CD4-positive, alpha-beta T cell (primary cell): ENCODE measurements around the gene ZNF607. TPM values are rescaled to one million over a fixed set of nuclear protein-coding genes. Genes with fewer than 3 reads are reported as not detected.

Source experiments
- ATAC-seq: fragments of 200-7000 bp; cut with Tn5 transposase; one replicate; pipeline ENCODE4 v1.10.0; 2022; ENCODE audit warnings: mild to moderate bottlenecking; ENCODE audit not compliant: poor library complexity
- CTCF ChIA-PET: fragments of 350-600 bp; sonication (Branson Sonifier 250); formaldehyde crosslinking; loops from one replicate; lab custom pipeline; 2021; ENCODE audit warnings: antibody characterized with exemption, inconsistent platforms; lab: Charles Lee
- POLR2A ChIA-PET: fragments of 350-600 bp; sonication (Branson Sonifier 250); formaldehyde crosslinking; loops from one replicate; lab custom pipeline; 2021; ENCODE audit warnings: antibody characterized with exemption, inconsistent platforms; lab: Charles Lee
- DNase-seq, 14 experiments: peaks; one replicate each; pipeline ENCODE4 v3.0.0-alpha.2; 2013 to 2020; ENCODE audit warnings: mixed read lengths in 2 of 14
- H3K27ac ChIP-seq, 2 donors: one replicate each; pipeline versions ENCODE4 v1.5.1 to v1.7.0; 2013; ENCODE audit warnings: low read length in 2 of 2, low read depth in 1 of 2, mild to moderate bottlenecking in 1 of 2
- H3K27me3 ChIP-seq, 2 experiments: 1 replicate in 1 of 2; 2 replicates in 1 of 2; pipeline versions ENCODE4 v1.6.1 to v1.7.0; 2013; ENCODE audit warnings: low read length in 2 of 2, control low read depth in 1 of 2, mild to moderate bottlenecking in 1 of 2, moderate library complexity in 1 of 2; ENCODE audit not compliant: insufficient read depth in 2 of 2, control insufficient read depth in 1 of 2
- H3K36me3 ChIP-seq: one replicate; pipeline ENCODE4 v1.6.1; 2013; ENCODE audit warnings: low read length, control low read depth; ENCODE audit not compliant: insufficient read depth
- H3K4me1 ChIP-seq: one replicate; pipeline ENCODE4 v1.6.1; 2013; ENCODE audit warnings: low read length, control low read depth; ENCODE audit not compliant: insufficient read depth
- H3K4me3 ChIP-seq: one replicate; pipeline ENCODE4 v1.5.1; 2013; ENCODE audit warnings: mild to moderate bottlenecking, low read length, moderate library complexity
- H3K9me3 ChIP-seq, 2 experiments: 1 replicate in 1 of 2; 2 replicates in 1 of 2; pipeline versions ENCODE4 v1.6.1 to v1.7.0; 2013; ENCODE audit warnings: low read length in 2 of 2, mild to moderate bottlenecking in 2 of 2, control low read depth in 1 of 2, moderate library complexity in 1 of 2; ENCODE audit not compliant: control insufficient read depth in 1 of 2, insufficient read depth in 1 of 2
- H3K27ac Mint-ChIP-seq: one replicate; pipeline ENCODE4 v1.8.0; 2020; ENCODE audit warnings: mixed read lengths
- H3K27me3 Mint-ChIP-seq: one replicate; pipeline ENCODE4 v1.8.0; 2021; ENCODE audit warnings: mixed read lengths
- H3K36me3 Mint-ChIP-seq: one replicate; pipeline ENCODE4 v1.8.0; 2021; ENCODE audit warnings: low read depth, mixed read lengths
- H3K4me1 Mint-ChIP-seq: one replicate; pipeline ENCODE4 v1.8.0; 2021; ENCODE audit warnings: low read depth, mixed read lengths
- H3K4me3 Mint-ChIP-seq: one replicate; pipeline ENCODE4 v1.8.0; 2020; ENCODE audit warnings: mild to moderate bottlenecking, mixed read lengths
- H3K9me3 Mint-ChIP-seq: one replicate; pipeline ENCODE4 v1.8.0; 2020; ENCODE audit warnings: mixed read lengths
- CTCF ChIP-seq: fragments of 200-600 bp; IDR thresholded peaks from one replicate; pipeline ENCODE4 v1.8.0; 2022; ENCODE audit warnings: antibody characterized with exemption, mild to moderate bottlenecking
- intact Hi-C, 2 experiments: fragments of 100-400 bp; cut with DNase I in 1 of 2; cut with micrococcal nuclease in 1 of 2; formaldehyde crosslinking; loops; one replicate each; pipeline versions ENCODE4 v1.15.1 to v1.9.0; 2023 to 2025; cut with DNase I, micrococcal nuclease
- total RNA-seq, 174 experiments: library from RNA in 2 of 174; stranded (reverse) in 2 of 174; gene quantifications; one replicate each; pipeline ENCODE4 v1.2.3 and lab custom pipeline; 2021 to 2026

ZNF607 gene
- total RNA-seq, 2 experiments from 2014 or later: 2.2 to 2.3 TPM

- ATAC-seq (no peak), DNase-seq (no peak)
- Mint-ChIP-seq H3K27me3 (no peaks in the 10 kb centered on the region), H3K27ac (no peak overlapping the region), H3K9me3 (peaks cover 14% of the 10 kb centered on the region), H3K4me3 (no peak overlapping the region), H3K36me3 (peaks cover 91% of the 10 kb centered on the region), H3K4me1 (no peaks in the 10 kb centered on the region)
- POLR2A ChIA-PET: no interaction called here
- no peaks in the 10 kb centered on the region for H3K4me1 ChIP-seq
- H3K9me3 ChIP-seq: peaks cover 38 to 87% of the 10 kb centered on the region in 2 experiments
- intact Hi-C loops: no loop called here
- no peak overlapping the region for H3K4me3 ChIP-seq
- no peak overlapping the region for H3K27ac ChIP-seq
- TF ChIP-seq CTCF: no peak
- H3K27me3 ChIP-seq: no peaks in the 10 kb centered on the region
- H3K36me3 ChIP-seq: peaks cover 27% of the 10 kb centered on the region
- CTCF ChIA-PET: no interaction called here
These were observed 18.8 kb upstream of the ZNF607 start for GRCh38 chr19:37738371-37738770.

- no peak overlapping the region for H3K4me3 ChIP-seq
- ChIA-PET CTCF (interaction anchor here (0.7 kb wide), 1 partner anchor 32 kb away, joined by 3 read pairs; no protein-coding TSS in a partner anchor), POLR2A (interaction anchor here (0.9 to 1.1 kb wide), 2 partner anchors 11 to 258 kb away, joined by 3 read pairs; partner anchors contain the start of gene ZNF569)
- H3K36me3 ChIP-seq: no peaks in the 10 kb centered on the region
- H3K27me3 ChIP-seq: no peaks in the 10 kb centered on the region
- Mint-ChIP-seq H3K27me3 (no peaks in the 10 kb centered on the region), H3K4me3 (no peak overlapping the region), H3K36me3 (peaks cover 16% of the 10 kb centered on the region), H3K4me1 (no peaks in the 10 kb centered on the region), H3K9me3 (peaks cover 4% of the 10 kb centered on the region), H3K27ac (no peak overlapping the region)
- intact Hi-C loops: no loop called here
- H3K27ac ChIP-seq: no peak overlapping the region
- ATAC-seq: no peak
- H3K9me3 ChIP-seq: peaks cover 0 to 44% of the 10 kb centered on the region in 2 experiments
- DNase-seq: no peak
- TF ChIP-seq CTCF: no peak
- no peaks in the 10 kb centered on the region for H3K4me1 ChIP-seq
These were observed 5.6 kb upstream of the ZNF607 start for GRCh38 chr19:37725181-37725580.

GRCh38 chr19:37719927-37720265 is 335 bp upstream of the ZNF607 start:
- H3K4me3 Mint-ChIP-seq: peak overlapping the region; percentile 91
- DNase-seq (no peak), ATAC-seq (no peak)
- H3K9me3 Mint-ChIP-seq: no peaks in the 10 kb centered on the region
- Histone ChIP-seq H3K27ac (peak overlapping the region; percentile 48 to 55), H3K4me1 (peaks cover 15% of the 10 kb centered on the region), H3K9me3 (peaks cover 0 to 26% of the 10 kb centered on the region in 2 experiments), H3K36me3 (no peaks in the 10 kb centered on the region), H3K4me3 (peak overlapping the region; percentile 87), H3K27me3 (no peaks in the 10 kb centered on the region)
- intact Hi-C loops: loop anchor here (2.0 kb wide), 2 partner anchors 59 to 65 kb away; partner anchors contain the start of genes ZFP30 (in 1 of the 2) and ZNF573 (in 1 of the 2)
- TF ChIP-seq CTCF: no peak
- H3K27ac Mint-ChIP-seq: peak overlapping the region; percentile 79
- peaks cover 18% of the 10 kb centered on the region for H3K4me1 Mint-ChIP-seq
- CTCF ChIA-PET: interaction anchor here (1.5 to 1.7 kb wide), 3 partner anchors 53 to 182 kb away, joined by 3 to 5 read pairs (median 4); partner anchors contain the start of gene ZNF573
- no peaks in the 10 kb centered on the region for H3K27me3 Mint-ChIP-seq
- POLR2A ChIA-PET: interaction anchor here (1.0 to 2.0 kb wide), 4 partner anchors 60 to 252 kb away, joined by 3 to 8 read pairs (median 5); partner anchors contain the start of genes WDR87, ZNF540, ZNF569 and ZNF571
- peaks cover 30% of the 10 kb centered on the region for H3K36me3 Mint-ChIP-seq
